ENCODE measurements around the gene PRKCH.
"Not testable (repeated sequence)": the region's sequence is repeated elsewhere in the genome, so short reads cannot be mapped to it uniquely, and the experiment has no call there.

The PRKCH gene

GRCh38 chr14:61519735-61520134, 198.4 kb downstream of the PRKCH start:
- DNase-seq: no peak

- DNase-seq: no peak
Observed at GRCh38 chr14:61520576-61520975, 199.2 kb downstream of the PRKCH start.

- DNase-seq: no peak
Observed at GRCh38 chr14:61521773-61522172, 200.4 kb downstream of the PRKCH start.

- DNase-seq: no peak
Observed at GRCh38 chr14:61523751-61524150, 202.4 kb downstream of the PRKCH start.

- no peak for DNase-seq
Observed at GRCh38 chr14:61524211-61524806, 202.9 kb downstream of the PRKCH start.

- no peak for DNase-seq
Observed at GRCh38 chr14:61524936-61525292, 203.5 kb downstream of the PRKCH start.

GRCh38 chr14:61525293-61526011, 204.1 kb downstream of the PRKCH start:
- DNase-seq: no peak

- DNase-seq: no peak
Observed at GRCh38 chr14:61526405-61527312, 205.3 kb downstream of the PRKCH start.

GRCh38 chr14:61527325-61528100, 206.1 kb downstream of the PRKCH start:
- DNase-seq: no peak

GRCh38 chr14:61528591-61529021, 207.2 kb downstream of the PRKCH start:
- DNase-seq: no peak

- not testable (repeated sequence) for DNase-seq
Observed at GRCh38 chr14:61529360-61529759, 208.0 kb downstream of the PRKCH start.

- DNase-seq: no peak
Observed at GRCh38 chr14:61530296-61530695, 208.9 kb downstream of the PRKCH start.

GRCh38 chr14:61530896-61531295, 209.5 kb downstream of the PRKCH start:
- no peak for DNase-seq

GRCh38 chr14:61531465-61532122, 210.2 kb downstream of the PRKCH start:
- DNase-seq: no peak

- no peak for DNase-seq
Observed at GRCh38 chr14:61532123-61532505, 210.7 kb downstream of the PRKCH start.

- no peak for DNase-seq
Observed at GRCh38 chr14:61532763-61533162, 211.4 kb downstream of the PRKCH start.

- DNase-seq: no peak
Observed at GRCh38 chr14:61533513-61534255, 212.3 kb downstream of the PRKCH start.

- no peak for DNase-seq
Observed at GRCh38 chr14:61535032-61535431, 213.7 kb downstream of the PRKCH start.

GRCh38 chr14:61535458-61535857, 214.1 kb downstream of the PRKCH start:
- no peak for DNase-seq

GRCh38 chr14:61536661-61537562, 215.5 kb downstream of the PRKCH start:
- DNase-seq: no peak

Data from cerebellar nuclear complex (tissue), 1 donor.